Vagina (tissue), 2 donors: Measurements from ENCODE around the gene MORF4L2.

Source experiments
- POLR2A ChIP-seq, 2 donors: fragments of 450-650 bp; IDR thresholded peaks; one replicate each; pipeline ENCODE4 v1.6.1; 2017; ENCODE audit warnings: antibody characterized with exemption in 2 of 2, mild to moderate bottlenecking in 2 of 2, moderate library complexity in 2 of 2
- POLR2AphosphoS5 ChIP-seq, 2 donors: sonication (generic); formaldehyde crosslinking; IDR thresholded peaks; one replicate each; pipeline ENCODE4 v1.9.0; 2017; ENCODE audit warnings: antibody characterized with exemption in 2 of 2, mild to moderate bottlenecking in 2 of 2, low read depth in 1 of 2; ENCODE audit not compliant: insufficient read depth in 1 of 2
- TF ChIP-seq, protein P1 (sequence below), 3 experiments: fragments of 450-650 bp in 2 of 3; fragments of 200-600 bp in 1 of 3; sonication (generic) in 1 of 3; IDR thresholded peaks; one replicate each; pipeline ENCODE4 v1.5.1; 2017 to 2019; ENCODE audit warnings: antibody characterized with exemption in 3 of 3, mild to moderate bottlenecking in 2 of 3, moderate library complexity in 2 of 3

DNA sequence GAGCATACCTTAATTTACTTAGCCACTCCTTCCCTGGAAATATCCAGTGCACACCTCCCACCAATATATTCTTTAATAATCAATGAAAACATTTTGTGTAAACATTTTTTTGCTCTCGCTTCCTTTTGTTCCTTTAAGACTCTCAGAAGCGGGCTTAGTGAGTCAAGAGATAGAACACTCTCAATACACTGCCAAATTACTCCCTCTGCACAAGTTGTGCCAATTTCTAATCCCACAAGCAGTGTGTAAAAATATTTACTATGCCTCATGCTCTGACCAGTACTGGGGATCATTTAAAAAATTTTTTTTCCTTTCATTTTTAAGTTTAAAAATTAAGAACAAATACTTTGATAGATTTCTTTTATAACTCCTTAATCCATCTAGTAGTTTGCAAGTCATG lies 5.1 kb downstream of the MORF4L2 start:
- TF ChIP-seq, protein P1, sequence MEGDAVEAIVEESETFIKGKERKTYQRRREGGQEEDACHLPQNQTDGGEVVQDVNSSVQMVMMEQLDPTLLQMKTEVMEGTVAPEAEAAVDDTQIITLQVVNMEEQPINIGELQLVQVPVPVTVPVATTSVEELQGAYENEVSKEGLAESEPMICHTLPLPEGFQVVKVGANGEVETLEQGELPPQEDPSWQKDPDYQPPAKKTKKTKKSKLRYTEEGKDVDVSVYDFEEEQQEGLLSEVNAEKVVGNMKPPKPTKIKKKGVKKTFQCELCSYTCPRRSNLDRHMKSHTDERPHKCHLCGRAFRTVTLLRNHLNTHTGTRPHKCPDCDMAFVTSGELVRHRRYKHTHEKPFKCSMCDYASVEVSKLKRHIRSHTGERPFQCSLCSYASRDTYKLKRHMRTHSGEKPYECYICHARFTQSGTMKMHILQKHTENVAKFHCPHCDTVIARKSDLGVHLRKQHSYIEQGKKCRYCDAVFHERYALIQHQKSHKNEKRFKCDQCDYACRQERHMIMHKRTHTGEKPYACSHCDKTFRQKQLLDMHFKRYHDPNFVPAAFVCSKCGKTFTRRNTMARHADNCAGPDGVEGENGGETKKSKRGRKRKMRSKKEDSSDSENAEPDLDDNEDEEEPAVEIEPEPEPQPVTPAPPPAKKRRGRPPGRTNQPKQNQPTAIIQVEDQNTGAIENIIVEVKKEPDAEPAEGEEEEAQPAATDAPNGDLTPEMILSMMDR (IDR thresholded peaks at IDR 0.05), result no peak
- no peak for TF ChIP-seq POLR2A (IDR thresholded peaks at IDR 0.05)
- TF ChIP-seq POLR2AphosphoS5 (IDR thresholded peaks at IDR 0.05; ENCODE audit: insufficient read depth in 1 of 2, low read depth in 1 of 2), result no peak
